Heart right ventricle (tissue), 16 donors: Measurements from ENCODE around the gene OR11L1. TPM values are rescaled to one million over a fixed set of nuclear protein-coding genes. Genes with fewer than 3 reads are reported as not detected.

Source experiments
- ATAC-seq, 8 donors: fragments of 200-7000 bp; cut with Tn5 transposase; one replicate each; pipeline ENCODE4 v1.9.1; 2020; ENCODE audit warnings: mild to moderate bottlenecking in 8 of 8, moderate library complexity in 8 of 8, moderate number of reproducible peaks in 1 of 8
- DNase-seq, 2 donors: peaks; one replicate each; pipeline ENCODE4 v3.0.0-alpha.2; 2020
- H3K27ac ChIP-seq, 10 donors: fragments of 200-600 bp; sonication (generic) in 2 of 10; one replicate each; pipeline versions ENCODE4 v1.5.0 to v1.8.0; 2020 to 2022; ENCODE audit warnings: mild to moderate bottlenecking in 3 of 10
- H3K27me3 ChIP-seq, 7 donors: fragments of 200-600 bp; one replicate each; pipeline ENCODE4 v1.8.0; 2021 to 2022; ENCODE audit warnings: mild to moderate bottlenecking in 2 of 7
- H3K36me3 ChIP-seq, 9 donors: fragments of 200-600 bp; sonication (generic) in 1 of 9; one replicate each; pipeline versions ENCODE4 v1.5.0 to v1.8.0; 2020 to 2022; ENCODE audit warnings: mild to moderate bottlenecking in 2 of 9
- H3K4me1 ChIP-seq, 9 donors: fragments of 200-600 bp; sonication (generic) in 1 of 9; one replicate each; pipeline versions ENCODE4 v1.5.0 to v1.8.0; 2020 to 2022; ENCODE audit warnings: mild to moderate bottlenecking in 4 of 9
- H3K4me3 ChIP-seq, 10 donors: fragments of 200-600 bp; sonication (generic) in 2 of 10; one replicate each; pipeline versions ENCODE4 v1.5.0 to v1.8.0; 2020 to 2022; ENCODE audit warnings: mild to moderate bottlenecking in 7 of 10, moderate library complexity in 2 of 10
- H3K9me3 ChIP-seq, 11 donors: fragments of 200-600 bp in 10 of 11; sonication (generic) in 2 of 11; one replicate each; pipeline versions ENCODE4 v1.5.0 to v1.8.0; 2013 to 2022; ENCODE audit warnings: mild to moderate bottlenecking in 2 of 11, control low read depth in 1 of 11, moderate library complexity in 1 of 11
- WGBS, 2 donors: extraction: QIAGEN DNeasy Blood & Tissue Kit; methylation state at CpG; one replicate each; pipeline ENCODE4 v1.1.7; 2013; ENCODE audit warnings: inconsistent platforms in 1 of 2; 5-methylcytosine and 5-hydroxymethylcytosine counted together
- intact Hi-C, 10 donors: fragments of 100-400 bp; cut with DNase I; formaldehyde crosslinking; loops; one replicate each; pipeline versions ENCODE4 v1.11.1 to v1.14.2; 2022
- polyA plus RNA-seq, 2 donors: library from polyadenylated mRNA; stranded (reverse); fragments of 200-250 nt; gene quantifications; one replicate each; pipeline ENCODE4 v1.2.3, GENCODE V29; 2013
- total RNA-seq, 10 donors: library from RNA; stranded (reverse); fragmentation: NEBNext Ultra II Directional in 3 of 10; extraction: Animal tissue kit (Norgen Biotek cat#: 25700) in 3 of 10; gene quantifications; one replicate each; pipeline versions ENCODE4 v1.2.1 to v1.2.4, GENCODE V29; 2021 to 2023
- TF ChIP-seq, protein P1 (sequence below), 9 donors: fragments of 200-600 bp; sonication (generic) in 2 of 9; IDR thresholded peaks; one replicate each; pipeline versions ENCODE4 v1.5.0 to v1.8.0; 2021 to 2022; ENCODE audit warnings: antibody characterized with exemption in 9 of 9, mild to moderate bottlenecking in 5 of 9, moderate library complexity in 1 of 9
- donor health status: Arrhythmogenic right ventricular cardiomyopathy.
- donor health status: ischemic (EF 13 %, LVEDD 7.1; RV severe dilation, severe dysfunction).
- donor health status: healthy with polysubstance abuse.
- donor health status: DM: no; HTN: yes; CAD: no.
- donor health status: DM: no; HTN: no; CAD: no.
- donor health status: ischemic (EF 25% LVEDD 6.9; RV normal size, moderate dysfunction).
- donor health status: ischemic (EF 25% LVEDD 5.7; RV mildly dilated, moderate dysfunction).
- donor health status: healthy.
- donor health status: DM: yes; HTN: yes; CAD: no.
- donor health status: Ischemic cardiomyopathy.
- donor health status: ischemic (EF 35%, LVEDD 5.7; RV mildly dilated, moderate dysfunction).
- donor health status: nonischemic (EF 11% LVEDD 7.7; RV severe dilation, severe dysfunction).
- donor health status: DM: yes; HTN: yes; CAD: no.
- donor health status: PGD.
- donor health status: ischemic (EF 29% LVEDD 5.4; RV normal size, mild dysfunction).
- donor health status: nonischemic (EF 23%, LVEDD 6.1; RV moderate dilation, normal function).

Gene OR11L1
- total and polyA plus RNA-seq, 12 donors, result not detected

DNA sequence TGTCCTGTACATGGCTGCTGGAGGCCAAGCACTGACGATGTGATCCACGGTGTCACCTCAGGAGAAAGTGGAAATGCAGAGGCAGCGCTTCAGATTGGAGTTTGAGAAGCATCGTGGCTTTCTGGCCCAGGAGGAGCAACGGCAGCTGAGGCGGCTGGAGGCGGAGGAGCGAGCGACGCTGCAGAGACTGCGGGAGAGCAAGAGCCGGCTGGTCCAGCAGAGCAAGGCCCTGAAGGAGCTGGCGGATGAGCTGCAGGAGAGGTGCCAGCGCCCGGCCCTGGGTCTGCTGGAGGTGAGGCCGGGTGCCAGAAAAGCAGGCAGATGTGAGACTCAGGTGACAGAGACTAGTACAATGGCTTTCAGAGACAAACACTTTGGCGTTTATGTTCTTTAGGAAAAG lies 22.9 kb upstream of the OR11L1 start:
- 85 to 87% methylated on average over 17 of the region's 17 CpGs for WGBS, 2 donors
- ATAC-seq, result no peak
- no peak overlapping the region for H3K27ac ChIP-seq
- H3K36me3 ChIP-seq, result no peaks in the 10 kb centered on the region
- intact Hi-C loops, result no loop called here
- TF ChIP-seq, protein P1, sequence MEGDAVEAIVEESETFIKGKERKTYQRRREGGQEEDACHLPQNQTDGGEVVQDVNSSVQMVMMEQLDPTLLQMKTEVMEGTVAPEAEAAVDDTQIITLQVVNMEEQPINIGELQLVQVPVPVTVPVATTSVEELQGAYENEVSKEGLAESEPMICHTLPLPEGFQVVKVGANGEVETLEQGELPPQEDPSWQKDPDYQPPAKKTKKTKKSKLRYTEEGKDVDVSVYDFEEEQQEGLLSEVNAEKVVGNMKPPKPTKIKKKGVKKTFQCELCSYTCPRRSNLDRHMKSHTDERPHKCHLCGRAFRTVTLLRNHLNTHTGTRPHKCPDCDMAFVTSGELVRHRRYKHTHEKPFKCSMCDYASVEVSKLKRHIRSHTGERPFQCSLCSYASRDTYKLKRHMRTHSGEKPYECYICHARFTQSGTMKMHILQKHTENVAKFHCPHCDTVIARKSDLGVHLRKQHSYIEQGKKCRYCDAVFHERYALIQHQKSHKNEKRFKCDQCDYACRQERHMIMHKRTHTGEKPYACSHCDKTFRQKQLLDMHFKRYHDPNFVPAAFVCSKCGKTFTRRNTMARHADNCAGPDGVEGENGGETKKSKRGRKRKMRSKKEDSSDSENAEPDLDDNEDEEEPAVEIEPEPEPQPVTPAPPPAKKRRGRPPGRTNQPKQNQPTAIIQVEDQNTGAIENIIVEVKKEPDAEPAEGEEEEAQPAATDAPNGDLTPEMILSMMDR (IDR thresholded peaks at IDR 0.05), result no peak
- no peak for DNase-seq
- H3K27me3 ChIP-seq, result peaks cover 0 to 19% (median 0%) of the 10 kb centered on the region in 7 donors
- H3K9me3 ChIP-seq, result peaks cover 0 to 1% (median 0%) of the 10 kb centered on the region in 11 donors
- no peaks in the 10 kb centered on the region for H3K4me1 ChIP-seq
- H3K4me3 ChIP-seq, result no peak overlapping the region

DNA sequence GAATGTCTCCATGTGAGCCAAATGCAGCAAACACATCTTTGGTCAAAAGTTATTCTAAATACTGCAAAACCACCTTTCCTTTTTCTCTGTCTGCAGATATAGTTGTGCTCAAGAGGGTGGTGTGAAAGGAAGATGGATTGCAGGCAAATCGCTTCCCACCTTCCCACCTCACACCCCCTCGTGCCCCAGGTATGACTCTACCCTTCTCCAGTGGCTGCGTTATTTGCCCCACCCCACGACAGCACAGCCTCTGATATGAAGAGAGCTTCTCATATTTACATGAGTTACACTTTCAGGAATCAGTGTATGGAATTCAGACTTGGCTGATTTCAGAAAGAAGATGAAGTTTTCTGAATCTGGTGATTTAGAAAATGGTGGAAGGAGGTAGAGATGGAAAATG lies 21.1 kb upstream of the OR11L1 start:
- TF ChIP-seq, protein P1 (IDR thresholded peaks at IDR 0.05), result no peak
- intact Hi-C loops, result no loop called here
- 78% methylated on average over 4 of the region's 4 CpGs for WGBS, 2 donors
- no peaks in the 10 kb centered on the region for H3K4me1 ChIP-seq
- ATAC-seq (no peak), DNase-seq (no peak)
- no peak overlapping the region for H3K27ac ChIP-seq
- no peak overlapping the region for H3K4me3 ChIP-seq
- H3K9me3 ChIP-seq, result no peaks in the 10 kb centered on the region
- no peaks in the 10 kb centered on the region for H3K36me3 ChIP-seq
- peaks cover 0 to 38% (median 16%) of the 10 kb centered on the region in 7 donors for H3K27me3 ChIP-seq

DNA sequence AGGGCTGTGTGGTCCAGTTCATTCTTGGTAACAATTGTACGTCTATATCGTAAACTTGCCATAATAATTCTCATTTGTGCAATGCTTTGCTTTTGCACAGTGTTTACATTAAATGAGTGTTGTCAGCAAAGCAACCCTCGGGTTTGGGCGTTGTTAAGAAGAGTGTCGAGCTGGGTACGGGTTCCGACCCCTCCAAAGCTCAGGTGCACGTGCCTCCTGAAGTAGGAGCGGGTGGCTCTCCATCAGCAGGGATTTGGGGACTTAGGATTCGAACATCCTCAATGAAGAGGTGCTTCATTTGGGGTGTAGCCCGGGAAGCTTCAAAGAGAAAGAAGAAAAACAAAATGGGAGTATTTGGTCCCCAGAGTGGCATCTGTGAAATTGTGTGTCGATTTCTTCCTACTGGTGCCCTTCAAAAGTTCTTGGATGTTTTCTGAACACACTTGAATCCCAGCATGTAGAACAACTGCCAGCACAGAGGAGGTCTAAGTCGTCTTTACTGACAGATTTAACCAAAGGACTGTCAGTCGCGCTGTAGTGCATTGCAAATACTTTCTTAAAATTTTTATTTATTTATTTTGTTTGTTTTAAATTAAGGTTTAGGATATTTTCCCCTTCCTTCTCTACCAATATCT lies 16.4 kb upstream of the OR11L1 start:
- intact Hi-C loops, result no loop called here
- H3K36me3 ChIP-seq, result no peaks in the 10 kb centered on the region
- no peaks in the 10 kb centered on the region for H3K9me3 ChIP-seq
- peaks cover 0 to 61% (median 35%) of the 10 kb centered on the region in 7 donors for H3K27me3 ChIP-seq
- peak overlapping the region in 1 of 10 donors; percentile 46 for H3K4me3 ChIP-seq
- DNase-seq (no peak), ATAC-seq (no peak)
- 48 to 53% methylated on average over 15 of the region's 15 CpGs for WGBS, 2 donors
- H3K4me1 ChIP-seq, result peaks cover 0 to 3% (median 0%) of the 10 kb centered on the region in 9 donors
- H3K27ac ChIP-seq, result no peak overlapping the region
- TF ChIP-seq, protein P1 (IDR thresholded peaks at IDR 0.05), result no peak

DNA sequence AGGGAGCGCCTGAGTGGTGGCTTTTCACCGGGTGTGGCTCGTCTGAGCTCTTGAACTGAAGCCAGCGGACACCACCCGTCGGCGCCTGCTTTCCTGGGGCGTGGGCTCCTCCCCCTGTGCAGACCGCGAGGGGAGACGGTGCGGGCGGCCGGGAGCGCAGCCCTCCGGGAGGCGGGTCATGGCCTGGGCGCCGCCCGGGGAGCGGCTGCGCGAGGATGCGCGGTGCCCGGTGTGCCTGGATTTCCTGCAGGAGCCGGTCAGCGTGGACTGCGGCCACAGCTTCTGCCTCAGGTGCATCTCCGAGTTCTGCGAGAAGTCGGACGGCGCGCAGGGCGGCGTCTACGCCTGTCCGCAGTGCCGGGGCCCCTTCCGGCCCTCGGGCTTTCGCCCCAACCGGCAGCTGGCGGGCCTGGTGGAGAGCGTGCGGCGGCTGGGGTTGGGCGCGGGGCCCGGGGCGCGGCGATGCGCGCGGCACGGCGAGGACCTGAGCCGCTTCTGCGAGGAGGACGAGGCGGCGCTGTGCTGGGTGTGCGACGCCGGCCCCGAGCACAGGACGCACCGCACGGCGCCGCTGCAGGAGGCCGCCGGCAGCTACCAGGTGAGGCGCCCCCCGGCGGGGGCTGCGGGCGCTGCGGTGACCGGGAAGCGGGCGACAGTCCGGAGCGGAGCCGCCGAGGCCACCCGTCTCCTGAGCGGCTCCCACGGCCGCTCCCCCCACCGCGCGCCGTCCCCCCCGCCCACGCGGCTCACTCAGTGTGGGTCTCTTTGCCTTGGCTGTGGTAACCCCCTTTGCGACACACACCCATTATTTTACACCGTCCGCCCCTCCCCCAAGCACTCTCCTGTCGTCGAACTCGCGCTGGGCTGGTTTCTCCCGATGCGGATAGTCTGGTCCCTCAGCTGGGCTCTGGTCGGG lies 15.6 kb upstream of the OR11L1 start, which contains the start of gene TRIM58:
Gene TRIM58, plus strand, starts transcription at position 119 of the 916 bp plus-strand sequence. Its CDS starts 60 bp downstream, at position 179.
- ATAC-seq (peak in 1 of 8 donors; percentile 29), DNase-seq (no peak)
- TF ChIP-seq, protein P1 (IDR thresholded peaks at IDR 0.05), result no peak
- intact Hi-C loops, result no loop called here
- Histone ChIP-seq H3K9me3 (no peaks in the 10 kb centered on the region), H3K27me3 (peaks cover 0 to 59% (median 35%) of the 10 kb centered on the region in 7 donors), H3K27ac (no peak within 1 kb of the TSS), H3K4me1 (peaks cover 0 to 3% (median 0%) of the 10 kb centered on the region in 9 donors), H3K36me3 (no peaks in the 10 kb centered on the region), H3K4me3 (peak within 1 kb of the TSS in 9 of 10 donors; percentile 10 to 46 (median 34))
- 1% methylated on average over 95 to 105 of the region's 109 CpGs for WGBS, 2 donors
